Measurements from ENCODE around the gene PAK4.

- TF ChIP-seq POLR2A (IDR thresholded peaks at IDR 0.05; ENCODE audit: low read length) (no peak), GATA1 (IDR thresholded peaks at IDR 0.05; ENCODE audit: low read depth, low read length) (no peak)
Observed at GRCh38 chr19:39155114-39155700, 29.6 kb downstream of the PAK4 start.
